ENCODE results near the gene MEG3.

DNA sequence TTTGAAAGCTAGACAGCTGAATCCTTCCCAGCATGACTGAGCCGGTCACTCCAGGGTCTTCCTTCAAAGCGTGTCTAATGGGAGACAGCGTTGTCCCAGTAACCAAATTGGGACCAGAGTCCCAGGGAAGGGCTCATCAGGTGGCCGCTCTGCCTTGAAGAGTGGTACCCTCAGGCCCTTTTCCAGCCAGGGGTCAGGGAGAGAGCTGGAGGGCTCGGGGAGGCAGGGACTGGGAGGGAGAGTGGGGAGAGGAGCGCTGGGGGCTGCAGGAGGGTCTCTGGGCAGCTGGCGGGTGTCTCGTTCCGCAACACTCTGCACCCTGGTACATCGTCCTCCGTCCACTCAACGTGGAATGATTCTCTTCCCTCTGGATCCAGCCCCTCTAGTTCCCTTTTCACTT lies 79.2 kb downstream of the MEG3 start:
- TF ChIP-seq, protein P1, sequence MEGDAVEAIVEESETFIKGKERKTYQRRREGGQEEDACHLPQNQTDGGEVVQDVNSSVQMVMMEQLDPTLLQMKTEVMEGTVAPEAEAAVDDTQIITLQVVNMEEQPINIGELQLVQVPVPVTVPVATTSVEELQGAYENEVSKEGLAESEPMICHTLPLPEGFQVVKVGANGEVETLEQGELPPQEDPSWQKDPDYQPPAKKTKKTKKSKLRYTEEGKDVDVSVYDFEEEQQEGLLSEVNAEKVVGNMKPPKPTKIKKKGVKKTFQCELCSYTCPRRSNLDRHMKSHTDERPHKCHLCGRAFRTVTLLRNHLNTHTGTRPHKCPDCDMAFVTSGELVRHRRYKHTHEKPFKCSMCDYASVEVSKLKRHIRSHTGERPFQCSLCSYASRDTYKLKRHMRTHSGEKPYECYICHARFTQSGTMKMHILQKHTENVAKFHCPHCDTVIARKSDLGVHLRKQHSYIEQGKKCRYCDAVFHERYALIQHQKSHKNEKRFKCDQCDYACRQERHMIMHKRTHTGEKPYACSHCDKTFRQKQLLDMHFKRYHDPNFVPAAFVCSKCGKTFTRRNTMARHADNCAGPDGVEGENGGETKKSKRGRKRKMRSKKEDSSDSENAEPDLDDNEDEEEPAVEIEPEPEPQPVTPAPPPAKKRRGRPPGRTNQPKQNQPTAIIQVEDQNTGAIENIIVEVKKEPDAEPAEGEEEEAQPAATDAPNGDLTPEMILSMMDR (IDR thresholded peaks at IDR 0.05; ENCODE audit: insufficient read depth, low read length, poor library complexity, severe bottlenecking), result no peak
- TF ChIP-seq EZH2phosphoT487 (conservative IDR thresholded peaks at IDR 0.05; ENCODE audit: low read length), result no peak
